Central memory CD4-positive, alpha-beta T cell (primary cell): ENCODE results near the gene NPHP4.

ENCODE experiments used
- DNase-seq: peaks from one replicate; pipeline ENCODE4 v3.0.0; 2022

The NPHP4 gene

GRCh38 chr1:5889462-5889861, 102.8 kb downstream of the NPHP4 start:
- no peak for DNase-seq

- DNase-seq: no peak
These were observed 103.5 kb downstream of the NPHP4 start for GRCh38 chr1:5888606-5889211.

GRCh38 chr1:5887971-5888361, 104.3 kb downstream of the NPHP4 start:
- DNase-seq: no peak

- DNase-seq: no peak
These were observed 104.8 kb downstream of the NPHP4 start for GRCh38 chr1:5887349-5887970.

GRCh38 chr1:5886541-5887348, 105.5 kb downstream of the NPHP4 start:
- no peak for DNase-seq

GRCh38 chr1:5886140-5886483, 106.1 kb downstream of the NPHP4 start:
- no peak for DNase-seq

- DNase-seq: no peak
These were observed 106.6 kb downstream of the NPHP4 start for GRCh38 chr1:5885471-5886139.

- DNase-seq: no peak
These were observed 108.1 kb downstream of the NPHP4 start for GRCh38 chr1:5884110-5884509.

- DNase-seq: no peak
These were observed 108.8 kb downstream of the NPHP4 start for GRCh38 chr1:5883129-5884048.

- no peak for DNase-seq
These were observed 109.7 kb downstream of the NPHP4 start for GRCh38 chr1:5882367-5883128.

- no peak for DNase-seq
These were observed 110.6 kb downstream of the NPHP4 start for GRCh38 chr1:5881526-5882222.

GRCh38 chr1:5880630-5881405, 111.4 kb downstream of the NPHP4 start:
- no peak for DNase-seq

- no peak for DNase-seq
These were observed 112.8 kb downstream of the NPHP4 start for GRCh38 chr1:5879421-5879820.

GRCh38 chr1:5878971-5879370, 113.3 kb downstream of the NPHP4 start:
- no peak for DNase-seq

GRCh38 chr1:5877683-5878530, 114.3 kb downstream of the NPHP4 start:
- DNase-seq: no peak

GRCh38 chr1:5877001-5877400, 115.2 kb downstream of the NPHP4 start:
- no peak for DNase-seq

GRCh38 chr1:5876094-5876650, 116.1 kb downstream of the NPHP4 start:
- no peak for DNase-seq

- DNase-seq: no peak
These were observed 116.8 kb downstream of the NPHP4 start for GRCh38 chr1:5875345-5875910.
